ENCODE results near the gene DGKG.
A peak's percentile ranks its signal among the peaks of the same experiment; 100 is the strongest.

The DGKG gene

DNA sequence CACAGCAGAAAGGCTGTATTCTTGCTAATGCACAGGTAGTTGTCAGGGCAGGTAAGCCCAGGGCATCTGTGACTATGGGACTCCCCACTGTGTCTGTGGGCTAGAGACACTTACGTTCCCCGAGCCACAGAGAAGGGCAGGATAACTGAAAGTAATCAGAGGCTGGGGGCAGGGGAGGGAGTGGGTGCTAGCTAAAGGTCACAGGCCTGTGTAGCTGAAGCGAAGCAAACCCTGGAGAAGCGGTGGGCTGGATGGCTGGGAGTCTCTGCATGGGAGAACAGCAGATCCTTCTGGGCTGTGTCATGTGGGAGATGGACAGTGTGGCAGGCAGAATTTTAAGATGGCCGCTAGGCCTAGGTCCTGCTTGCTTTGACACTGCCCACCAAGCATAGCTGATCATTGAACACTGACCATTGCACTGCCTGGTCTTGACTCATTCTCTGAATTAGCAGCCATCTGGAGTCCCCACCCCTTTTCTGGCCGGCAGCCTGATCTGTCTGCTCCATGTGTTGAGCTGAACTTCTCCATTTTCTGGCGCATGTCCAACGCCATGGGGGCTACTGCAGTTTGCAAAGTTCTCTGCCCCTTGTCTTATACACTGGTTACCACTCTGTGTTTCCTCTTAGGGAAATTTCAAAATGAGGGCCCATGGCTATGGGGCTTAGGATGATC is 110.0 kb downstream of the DGKG start:
- H3K4me3 ChIP-seq (ENCODE audit: low read depth, low read length): no peak overlapping the region
- no peak for TF ChIP-seq CTCF (IDR thresholded peaks at IDR 0.05; ENCODE audit: insufficient read depth, low read depth, low read length, missing control alignments)
- no peak for DNase-seq (ENCODE audit: low read depth)

DNA sequence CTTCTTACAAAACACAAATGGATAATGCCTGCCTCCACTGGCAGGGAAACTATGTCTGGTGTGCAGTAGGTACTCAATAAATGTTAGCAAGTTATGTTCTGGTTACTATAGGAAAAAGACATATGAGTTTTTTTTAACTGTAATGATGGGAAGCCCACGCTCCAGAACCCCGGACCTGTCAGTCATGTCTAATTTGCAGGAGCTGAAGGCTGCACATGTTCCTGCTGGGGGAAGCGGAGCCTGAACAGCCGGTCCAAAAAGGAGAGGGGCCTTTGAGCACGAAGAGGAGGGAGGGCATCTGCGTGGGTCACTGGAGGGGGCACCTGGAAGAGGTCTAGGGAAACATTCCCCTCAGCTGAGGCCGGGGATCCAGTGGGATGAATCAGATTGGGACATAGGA is 113.2 kb downstream of the DGKG start:
- no peak for TF ChIP-seq CTCF (IDR thresholded peaks at IDR 0.05; ENCODE audit: insufficient read depth, low read depth, low read length, missing control alignments)

DNA sequence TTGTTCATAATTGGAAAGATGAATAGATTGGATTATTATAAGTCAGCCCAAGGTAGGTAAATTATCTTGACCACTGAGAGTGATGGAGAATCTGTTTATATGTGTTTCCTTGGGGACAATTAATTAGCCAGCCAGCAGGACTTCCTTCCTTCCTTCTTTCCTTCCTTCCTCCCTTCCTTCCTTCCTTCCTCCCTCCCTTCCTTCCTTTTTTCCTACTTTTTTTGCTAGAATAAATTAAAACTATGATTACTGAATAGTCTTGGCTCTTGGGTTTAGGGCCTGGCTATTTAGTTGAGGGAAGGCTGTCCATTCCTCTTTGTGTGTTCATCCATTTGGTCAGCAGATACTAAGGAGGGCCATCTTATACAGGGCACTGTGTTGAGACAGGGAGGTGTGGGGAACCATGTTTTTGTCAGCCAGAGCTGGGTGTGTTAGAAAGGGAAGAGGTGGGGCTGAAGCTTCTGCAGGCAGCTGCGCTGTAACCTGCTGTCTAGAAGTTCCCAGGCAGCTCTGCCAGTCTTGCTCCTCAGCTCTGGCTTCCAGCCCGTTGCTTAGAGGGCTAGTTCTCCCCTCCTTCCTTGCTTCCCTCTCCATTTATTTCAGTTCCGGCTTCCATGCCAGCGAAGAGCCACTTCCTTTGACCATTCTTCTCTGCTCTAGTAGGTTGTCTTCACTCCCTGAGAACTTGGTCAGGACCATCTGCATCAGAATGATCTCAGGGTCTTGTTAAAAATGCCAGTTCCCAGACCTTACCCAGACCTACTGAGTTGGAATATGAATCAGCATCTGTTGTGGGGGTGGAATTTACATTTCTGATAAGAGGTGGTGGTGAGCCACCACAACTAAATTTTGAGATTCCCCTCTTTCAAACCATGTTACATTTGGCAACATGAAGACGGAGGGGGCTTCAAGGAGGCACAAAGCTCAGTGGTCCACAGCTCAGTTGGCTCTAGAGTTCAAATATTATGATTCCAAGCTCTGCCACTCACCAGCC is 113.9 kb downstream of the DGKG start:
- no peak overlapping the region for H3K4me3 ChIP-seq (ENCODE audit: low read depth, low read length)
- no peak for TF ChIP-seq CTCF (IDR thresholded peaks at IDR 0.05; ENCODE audit: insufficient read depth, low read depth, low read length, missing control alignments)
- peak; percentile 20 for DNase-seq (ENCODE audit: low read depth)

More for the DNA sequence above, 113.2 kb downstream of the DGKG start:
- H3K4me3 ChIP-seq (ENCODE audit: low read depth, low read length): no peak overlapping the region
- DNase-seq (ENCODE audit: low read depth): no peak

- no peak overlapping the region for H3K4me3 ChIP-seq (ENCODE audit: low read depth, low read length)
- no peak for TF ChIP-seq CTCF (IDR thresholded peaks at IDR 0.05; ENCODE audit: insufficient read depth, low read depth, low read length, missing control alignments)
- DNase-seq (ENCODE audit: low read depth): no peak
Measured at GRCh38 chr3:186246941-186247340, 115.1 kb downstream of the DGKG start.

DNA sequence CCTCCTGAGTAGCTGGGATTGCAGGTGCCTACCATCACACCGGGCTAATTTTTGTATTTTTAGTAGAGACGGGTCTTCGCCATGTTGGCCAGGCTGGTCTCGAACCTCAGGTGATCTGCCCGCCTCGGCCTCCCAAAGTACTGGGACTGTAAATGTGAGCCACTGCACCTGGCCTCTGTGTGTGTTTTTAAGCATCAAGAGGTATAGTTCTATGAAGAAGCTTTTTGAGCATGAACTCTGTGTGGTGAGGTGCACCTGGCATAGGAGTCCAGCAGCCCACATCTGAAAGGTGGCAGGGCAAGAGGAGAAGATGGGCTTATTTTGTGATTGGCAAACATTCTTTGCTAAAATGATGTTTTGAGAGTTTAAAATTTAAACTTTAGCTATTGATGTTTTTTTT is 118.0 kb downstream of the DGKG start:
- no peak for DNase-seq (ENCODE audit: low read depth)
- TF ChIP-seq CTCF (IDR thresholded peaks at IDR 0.05; ENCODE audit: insufficient read depth, low read depth, low read length, missing control alignments): no peak
- no peak overlapping the region for H3K4me3 ChIP-seq (ENCODE audit: low read depth, low read length)

DNA sequence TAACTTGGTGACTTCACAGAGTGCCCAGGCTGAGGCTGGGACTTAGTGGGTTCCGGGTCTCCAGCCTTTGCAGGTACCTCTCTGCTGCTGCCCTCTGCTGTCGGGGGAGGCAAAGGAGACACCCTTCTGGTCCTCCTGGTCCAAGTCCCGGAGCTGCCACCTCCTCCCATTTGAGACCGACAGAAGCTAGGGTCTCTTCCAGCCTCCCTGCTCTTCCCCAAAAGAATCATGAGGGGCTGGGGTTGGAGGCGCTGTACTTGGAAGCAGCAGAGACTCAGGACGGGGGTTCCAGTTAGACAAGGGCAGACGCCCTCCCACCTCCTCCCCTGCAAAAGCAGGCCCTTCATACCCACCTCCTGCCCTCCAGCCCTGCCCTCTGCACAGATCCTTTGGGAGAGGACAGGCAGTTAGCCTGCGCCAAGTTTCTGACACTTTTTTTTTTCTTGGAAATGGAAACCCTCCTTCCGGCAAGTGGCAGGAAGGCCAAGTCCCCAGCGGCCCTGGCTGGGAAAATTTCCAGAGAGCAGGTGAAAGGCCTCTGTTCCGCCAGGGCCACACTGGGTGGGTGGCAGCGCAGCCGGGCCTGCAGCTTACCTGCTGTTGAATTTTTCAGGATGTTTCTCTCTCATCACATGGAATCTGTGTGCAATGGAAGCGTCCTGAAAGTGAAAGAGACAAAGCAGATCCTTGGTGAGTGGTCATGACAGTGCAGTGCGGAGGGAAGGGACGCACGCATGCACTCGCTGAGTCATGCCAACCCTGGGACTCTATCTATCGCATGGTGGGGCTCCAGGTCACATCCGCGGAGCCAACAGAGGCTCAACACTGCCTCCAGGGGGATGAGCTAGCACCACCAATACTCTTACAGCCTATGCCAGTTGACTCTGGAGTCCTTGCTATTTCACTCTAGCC is 119.9 kb downstream of the DGKG start:
- H3K4me3 ChIP-seq (ENCODE audit: low read depth, low read length): peak overlapping the region; percentile 56
- DNase-seq (ENCODE audit: low read depth): peak; percentile 93
- TF ChIP-seq CTCF (IDR thresholded peaks at IDR 0.05; ENCODE audit: insufficient read depth, low read depth, low read length, missing control alignments): peak; percentile 81
